LNCAP (cell line): ENCODE data around the gene RAB13.

Experiments
- CTCF ChIP-seq: fragments of 450-650 bp; IDR thresholded peaks from 2 replicates; pipeline ENCODE4 v1.5.1; 2017; ENCODE audit warnings: mild to moderate bottlenecking

The RAB13 gene

GRCh38 chr1:153945131-153945794 is 40.9 kb downstream of the RAB13 start:
- no peak for TF ChIP-seq CTCF

GRCh38 chr1:153944827-153945117 is 41.4 kb downstream of the RAB13 start:
- no peak for TF ChIP-seq CTCF

- TF ChIP-seq CTCF, result no peak
Observed at GRCh38 chr1:153944005-153944826, 41.9 kb downstream of the RAB13 start.

- no peak for TF ChIP-seq CTCF
Observed at GRCh38 chr1:153942766-153943549, 43.2 kb downstream of the RAB13 start.

- no peak for TF ChIP-seq CTCF
Observed at GRCh38 chr1:153941826-153942725, 44.1 kb downstream of the RAB13 start.

GRCh38 chr1:153940756-153941155 is 45.4 kb downstream of the RAB13 start:
- TF ChIP-seq CTCF, result no peak

GRCh38 chr1:153939476-153939875 is 46.7 kb downstream of the RAB13 start:
- no peak for TF ChIP-seq CTCF
